ENCODE data around the gene SDSL.

- TF ChIP-seq CTCF (conservative IDR thresholded peaks at IDR 0.05) (no peak), ZFX (IDR thresholded peaks at IDR 0.05) (no peak)
Measured at GRCh38 chr12:113407931-113408600, 14.1 kb upstream of the SDSL start.
